ENCODE measurements around the gene ARID1B.

DNA sequence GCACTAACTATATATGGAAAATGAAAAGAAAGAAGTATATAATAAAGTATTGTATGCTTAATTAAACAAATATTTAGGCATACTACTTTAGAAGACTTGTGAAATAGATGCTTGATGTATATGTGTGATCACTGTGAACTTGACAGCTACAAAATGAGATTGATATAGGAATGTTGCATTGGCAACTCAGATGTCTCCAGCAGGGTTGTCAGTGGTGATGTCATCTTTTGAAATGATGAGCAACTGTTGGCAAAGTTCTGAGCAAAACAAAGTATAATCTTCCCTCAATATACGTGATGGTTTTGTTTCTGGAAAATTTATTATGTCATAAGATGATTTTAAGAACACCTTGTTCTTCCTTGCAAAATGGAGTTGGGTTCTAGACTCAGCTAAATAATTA is 133.8 kb downstream of the ARID1B start:
- TF ChIP-seq, protein P1, sequence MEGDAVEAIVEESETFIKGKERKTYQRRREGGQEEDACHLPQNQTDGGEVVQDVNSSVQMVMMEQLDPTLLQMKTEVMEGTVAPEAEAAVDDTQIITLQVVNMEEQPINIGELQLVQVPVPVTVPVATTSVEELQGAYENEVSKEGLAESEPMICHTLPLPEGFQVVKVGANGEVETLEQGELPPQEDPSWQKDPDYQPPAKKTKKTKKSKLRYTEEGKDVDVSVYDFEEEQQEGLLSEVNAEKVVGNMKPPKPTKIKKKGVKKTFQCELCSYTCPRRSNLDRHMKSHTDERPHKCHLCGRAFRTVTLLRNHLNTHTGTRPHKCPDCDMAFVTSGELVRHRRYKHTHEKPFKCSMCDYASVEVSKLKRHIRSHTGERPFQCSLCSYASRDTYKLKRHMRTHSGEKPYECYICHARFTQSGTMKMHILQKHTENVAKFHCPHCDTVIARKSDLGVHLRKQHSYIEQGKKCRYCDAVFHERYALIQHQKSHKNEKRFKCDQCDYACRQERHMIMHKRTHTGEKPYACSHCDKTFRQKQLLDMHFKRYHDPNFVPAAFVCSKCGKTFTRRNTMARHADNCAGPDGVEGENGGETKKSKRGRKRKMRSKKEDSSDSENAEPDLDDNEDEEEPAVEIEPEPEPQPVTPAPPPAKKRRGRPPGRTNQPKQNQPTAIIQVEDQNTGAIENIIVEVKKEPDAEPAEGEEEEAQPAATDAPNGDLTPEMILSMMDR (IDR thresholded peaks at IDR 0.05): no peak
- TF ChIP-seq GABPB1 (CRISPR knock-in tag; IDR thresholded peaks at IDR 0.05) (no peak), ATF2 (CRISPR knock-in tag; IDR thresholded peaks at IDR 0.05; ENCODE audit: borderline replicate concordance, low read depth) (no peak), STAT6 (CRISPR knock-in tag; conservative IDR thresholded peaks at IDR 0.05; ENCODE audit: low read depth) (no peak), ZNF263 (CRISPR knock-in tag; IDR thresholded peaks at IDR 0.05; ENCODE audit: low read depth) (no peak), ATF3 (CRISPR knock-in tag; conservative IDR thresholded peaks at IDR 0.05) (no peak), EMX1 (CRISPR knock-in tag; IDR thresholded peaks at IDR 0.05) (no peak)
- TF ChIP-seq, protein P2, sequence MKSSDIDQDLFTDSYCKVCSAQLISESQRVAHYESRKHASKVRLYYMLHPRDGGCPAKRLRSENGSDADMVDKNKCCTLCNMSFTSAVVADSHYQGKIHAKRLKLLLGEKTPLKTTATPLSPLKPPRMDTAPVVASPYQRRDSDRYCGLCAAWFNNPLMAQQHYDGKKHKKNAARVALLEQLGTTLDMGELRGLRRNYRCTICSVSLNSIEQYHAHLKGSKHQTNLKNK (CRISPR knock-in tag; IDR thresholded peaks at IDR 0.05): no peak
- TF ChIP-seq, protein P3, sequence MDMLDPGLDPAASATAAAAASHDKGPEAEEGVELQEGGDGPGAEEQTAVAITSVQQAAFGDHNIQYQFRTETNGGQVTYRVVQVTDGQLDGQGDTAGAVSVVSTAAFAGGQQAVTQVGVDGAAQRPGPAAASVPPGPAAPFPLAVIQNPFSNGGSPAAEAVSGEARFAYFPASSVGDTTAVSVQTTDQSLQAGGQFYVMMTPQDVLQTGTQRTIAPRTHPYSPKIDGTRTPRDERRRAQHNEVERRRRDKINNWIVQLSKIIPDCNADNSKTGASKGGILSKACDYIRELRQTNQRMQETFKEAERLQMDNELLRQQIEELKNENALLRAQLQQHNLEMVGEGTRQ (CRISPR knock-in tag; IDR thresholded peaks at IDR 0.05): no peak
- TF ChIP-seq, protein P4, sequence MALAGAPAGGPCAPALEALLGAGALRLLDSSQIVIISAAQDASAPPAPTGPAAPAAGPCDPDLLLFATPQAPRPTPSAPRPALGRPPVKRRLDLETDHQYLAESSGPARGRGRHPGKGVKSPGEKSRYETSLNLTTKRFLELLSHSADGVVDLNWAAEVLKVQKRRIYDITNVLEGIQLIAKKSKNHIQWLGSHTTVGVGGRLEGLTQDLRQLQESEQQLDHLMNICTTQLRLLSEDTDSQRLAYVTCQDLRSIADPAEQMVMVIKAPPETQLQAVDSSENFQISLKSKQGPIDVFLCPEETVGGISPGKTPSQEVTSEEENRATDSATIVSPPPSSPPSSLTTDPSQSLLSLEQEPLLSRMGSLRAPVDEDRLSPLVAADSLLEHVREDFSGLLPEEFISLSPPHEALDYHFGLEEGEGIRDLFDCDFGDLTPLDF (CRISPR knock-in tag; IDR thresholded peaks at IDR 0.05): no peak
